Measurements from ENCODE around the gene SERPINA5. TPM values are rescaled to one million over a fixed set of nuclear protein-coding genes. Genes with fewer than 3 reads are reported as not detected.
"Not testable (repeated sequence)": the region's sequence is repeated elsewhere in the genome, so short reads cannot be mapped to it uniquely, and the experiment has no call there.

Gene SERPINA5
- total and polyA plus RNA-seq, 5 donors, result 4.6 to 14.4 (median 13.6) TPM

DNA sequence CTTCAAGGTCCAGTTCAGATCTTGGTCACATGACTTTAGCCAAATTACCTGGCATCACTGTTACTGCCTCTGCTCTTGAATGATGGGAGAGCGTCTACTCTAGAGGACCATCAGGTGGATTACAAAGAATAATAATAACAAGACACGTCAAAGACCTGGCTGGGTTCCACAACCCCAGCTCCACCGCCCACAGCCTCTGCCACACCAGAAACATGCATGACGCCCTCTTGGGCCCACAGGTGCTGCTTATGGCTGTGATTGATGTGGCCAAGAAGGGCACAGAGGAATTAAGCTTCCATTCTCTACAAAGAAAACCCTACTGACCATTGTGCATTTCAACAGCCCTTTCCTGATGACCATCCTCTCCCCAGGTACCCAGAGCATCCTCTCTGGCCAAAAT is 49.2 kb downstream of the SERPINA5 start:
- no peak for ATAC-seq
- Histone ChIP-seq H3K4me1 (ENCODE audit: control insufficient read depth, insufficient read depth, low read length) (no peaks in the 10 kb centered on the region), H3K4me3 (ENCODE audit: low read length) (no peak overlapping the region), H3K27me3 (ENCODE audit: control insufficient read depth, insufficient read depth) (no peaks in the 10 kb centered on the region), H3K9me3 (ENCODE audit: control insufficient read depth, low read length) (no peaks in the 10 kb centered on the region), H3K27ac (ENCODE audit: low read length) (no peak overlapping the region)
- intact Hi-C loops (cut with DNase I), result no loop called here
- WGBS, result 81% methylated on average over 4 of the region's 4 CpGs
- DNase-seq, result no peak

DNA sequence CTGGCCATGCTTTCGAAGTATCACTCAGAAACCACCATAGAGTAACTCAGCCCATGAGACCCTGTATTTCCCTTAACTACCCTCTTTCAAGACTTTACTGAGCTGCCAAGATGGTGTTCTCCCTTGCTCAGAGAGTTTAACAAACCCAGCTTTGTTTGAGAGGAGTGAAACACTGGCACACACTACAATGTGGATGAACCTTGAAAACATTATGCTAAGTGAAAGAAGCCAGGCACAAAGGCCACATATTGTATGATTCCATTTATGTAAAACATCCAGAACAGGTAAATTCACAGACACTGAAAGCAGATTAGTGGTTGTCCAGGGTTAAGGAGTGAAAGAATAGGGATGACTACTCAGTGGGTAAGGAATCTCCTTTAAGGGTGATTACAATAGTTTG is 49.8 kb downstream of the SERPINA5 start:
- no peak overlapping the region for H3K4me3 ChIP-seq (ENCODE audit: low read length)
- DNase-seq (no peak), ATAC-seq (no peak)
- intact Hi-C loops (cut with DNase I), result no loop called here
- 95% methylated on average over 1 of the region's 1 CpG for whole genome bisulfite sequencing
- no peaks in the 10 kb centered on the region for H3K4me1 ChIP-seq (ENCODE audit: control insufficient read depth, insufficient read depth, low read length)
- H3K9me3 ChIP-seq (ENCODE audit: control insufficient read depth, low read length), result no peaks in the 10 kb centered on the region
- H3K27ac ChIP-seq (ENCODE audit: low read length), result no peak overlapping the region
- H3K27me3 ChIP-seq (ENCODE audit: control insufficient read depth, insufficient read depth), result no peaks in the 10 kb centered on the region

DNA sequence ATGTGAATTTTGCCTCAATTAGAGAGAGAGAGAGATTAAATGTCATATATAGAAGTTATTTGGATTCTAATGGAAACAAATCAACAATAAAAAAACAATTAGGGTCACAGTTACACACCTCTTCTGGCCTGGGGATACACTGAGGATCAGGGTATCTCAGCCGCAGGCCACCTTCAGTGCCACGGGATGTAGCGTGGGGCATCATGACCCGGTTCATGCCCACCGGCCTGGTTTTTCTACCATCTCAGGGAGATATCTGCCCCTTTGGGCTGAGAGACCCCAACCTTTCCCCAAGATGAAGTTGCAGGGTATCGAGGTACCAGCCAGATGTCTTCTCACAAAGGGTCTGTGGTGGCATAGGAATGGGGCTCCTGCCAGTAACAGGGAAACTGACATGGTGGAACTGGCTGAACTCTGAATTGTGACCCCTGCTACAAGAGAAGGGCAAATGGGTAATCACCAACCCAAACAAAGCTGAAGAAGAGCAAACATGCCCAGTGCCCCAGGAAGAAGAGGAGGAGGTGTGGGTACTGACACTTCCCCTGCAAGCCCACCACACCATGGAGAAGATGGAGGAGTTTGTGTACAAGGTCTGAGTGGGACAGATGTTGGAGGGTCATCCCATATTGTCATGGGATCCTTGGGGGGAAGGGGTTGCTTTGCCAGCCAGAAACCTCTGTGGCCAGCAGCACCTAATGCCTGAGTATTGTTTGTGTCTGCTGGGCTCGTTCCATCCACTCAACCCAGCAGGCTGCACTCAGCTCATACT is 50.5 kb downstream of the SERPINA5 start:
- DNase-seq (no peak), ATAC-seq (no peak)
- H3K27ac ChIP-seq (ENCODE audit: low read length), result no peak overlapping the region
- H3K4me1 ChIP-seq (ENCODE audit: control insufficient read depth, insufficient read depth, low read length), result no peaks in the 10 kb centered on the region
- intact Hi-C loops (cut with DNase I), result no loop called here
- WGBS, result 85% methylated on average over 7 of the region's 7 CpGs
- no peaks in the 10 kb centered on the region for H3K27me3 ChIP-seq (ENCODE audit: control insufficient read depth, insufficient read depth)
- H3K9me3 ChIP-seq (ENCODE audit: control insufficient read depth, low read length), result no peaks in the 10 kb centered on the region
- H3K4me3 ChIP-seq (ENCODE audit: low read length), result no peak overlapping the region

DNA sequence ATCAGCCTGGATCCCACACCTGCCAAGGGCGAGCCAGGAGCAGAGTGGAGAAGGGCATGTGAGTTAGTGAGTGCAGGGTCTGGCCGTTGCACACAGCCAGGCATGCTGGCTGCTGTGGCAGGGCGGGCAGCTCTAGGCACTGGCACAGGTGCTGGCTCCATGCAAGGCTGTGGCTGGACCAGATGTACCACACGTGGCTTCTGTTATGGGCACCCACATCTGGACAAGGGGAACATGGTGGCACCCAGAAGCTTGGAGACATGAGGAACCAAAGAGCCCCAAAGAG is 51.0 kb downstream of the SERPINA5 start:
- H3K4me1 ChIP-seq (ENCODE audit: control insufficient read depth, insufficient read depth, low read length), result no peaks in the 10 kb centered on the region
- H3K9me3 ChIP-seq (ENCODE audit: control insufficient read depth, low read length), result no peaks in the 10 kb centered on the region
- H3K4me3 ChIP-seq (ENCODE audit: low read length), result no peak overlapping the region
- intact Hi-C loops (cut with DNase I), result no loop called here
- ATAC-seq (no peak), DNase-seq (no peak)
- H3K27me3 ChIP-seq (ENCODE audit: control insufficient read depth, insufficient read depth), result no peaks in the 10 kb centered on the region
- 78% methylated on average over 4 of the region's 4 CpGs for WGBS
- no peak overlapping the region for H3K27ac ChIP-seq (ENCODE audit: low read length)

DNA sequence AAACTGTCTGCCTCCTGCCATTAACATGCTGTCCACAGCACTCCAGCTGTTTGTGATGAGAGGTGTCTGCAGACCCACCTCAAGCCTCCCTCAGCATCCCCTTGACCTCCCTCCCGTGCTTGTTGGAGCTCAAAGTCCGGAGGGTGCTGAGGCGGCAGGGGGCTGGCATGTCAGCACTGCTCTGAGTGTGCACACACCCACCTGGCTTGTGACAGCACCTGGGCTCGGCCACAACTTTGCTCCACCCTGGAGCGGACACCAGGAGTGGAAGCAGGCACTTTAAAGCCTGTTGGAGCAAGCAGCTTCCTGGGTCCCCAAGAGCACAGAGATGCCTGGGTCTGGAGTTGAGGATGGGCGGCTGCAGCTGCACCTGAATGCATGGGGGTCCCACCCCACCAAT is 51.9 kb downstream of the SERPINA5 start:
- no peak overlapping the region for H3K27ac ChIP-seq (ENCODE audit: low read length)
- H3K9me3 ChIP-seq (ENCODE audit: control insufficient read depth, low read length), result no peaks in the 10 kb centered on the region
- ATAC-seq, result no peak
- no peak for DNase-seq
- WGBS, result 74% methylated on average over 6 of the region's 6 CpGs
- no peak overlapping the region for H3K4me3 ChIP-seq (ENCODE audit: low read length)
- no peaks in the 10 kb centered on the region for H3K27me3 ChIP-seq (ENCODE audit: control insufficient read depth, insufficient read depth)
- H3K4me1 ChIP-seq (ENCODE audit: control insufficient read depth, insufficient read depth, low read length), result no peaks in the 10 kb centered on the region
- intact Hi-C loops (cut with DNase I), result no loop called here

DNA sequence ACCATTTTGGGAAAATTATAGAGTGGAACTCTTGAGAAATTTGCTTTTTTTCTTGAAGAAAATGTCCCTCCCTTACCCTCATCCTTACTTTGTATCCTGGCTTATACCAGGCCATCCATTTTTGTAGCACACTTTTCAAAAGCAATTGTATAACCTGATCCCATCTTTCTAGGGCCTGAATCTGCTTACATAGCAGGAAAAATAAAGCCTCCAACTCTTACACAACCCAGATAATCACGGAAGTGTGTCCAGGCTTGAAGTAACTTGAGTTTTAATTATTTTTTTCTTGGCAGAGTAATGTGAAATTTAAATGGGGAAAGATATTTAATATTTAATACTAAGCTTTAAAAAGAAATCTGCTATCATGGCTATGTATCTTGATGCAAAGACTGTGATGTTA is 53.9 kb downstream of the SERPINA5 start:
- ATAC-seq (no peak), DNase-seq (no peak)
- WGBS, result 53% methylated on average over 1 of the region's 1 CpG
- no peaks in the 10 kb centered on the region for H3K4me1 ChIP-seq (ENCODE audit: control insufficient read depth, insufficient read depth, low read length)
- H3K4me3 ChIP-seq (ENCODE audit: low read length), result no peak overlapping the region
- H3K27ac ChIP-seq (ENCODE audit: low read length), result no peak overlapping the region
- H3K9me3 ChIP-seq (ENCODE audit: control insufficient read depth, low read length), result no peaks in the 10 kb centered on the region
- intact Hi-C loops (cut with DNase I), result no loop called here
- no peaks in the 10 kb centered on the region for H3K27me3 ChIP-seq (ENCODE audit: control insufficient read depth, insufficient read depth)

DNA sequence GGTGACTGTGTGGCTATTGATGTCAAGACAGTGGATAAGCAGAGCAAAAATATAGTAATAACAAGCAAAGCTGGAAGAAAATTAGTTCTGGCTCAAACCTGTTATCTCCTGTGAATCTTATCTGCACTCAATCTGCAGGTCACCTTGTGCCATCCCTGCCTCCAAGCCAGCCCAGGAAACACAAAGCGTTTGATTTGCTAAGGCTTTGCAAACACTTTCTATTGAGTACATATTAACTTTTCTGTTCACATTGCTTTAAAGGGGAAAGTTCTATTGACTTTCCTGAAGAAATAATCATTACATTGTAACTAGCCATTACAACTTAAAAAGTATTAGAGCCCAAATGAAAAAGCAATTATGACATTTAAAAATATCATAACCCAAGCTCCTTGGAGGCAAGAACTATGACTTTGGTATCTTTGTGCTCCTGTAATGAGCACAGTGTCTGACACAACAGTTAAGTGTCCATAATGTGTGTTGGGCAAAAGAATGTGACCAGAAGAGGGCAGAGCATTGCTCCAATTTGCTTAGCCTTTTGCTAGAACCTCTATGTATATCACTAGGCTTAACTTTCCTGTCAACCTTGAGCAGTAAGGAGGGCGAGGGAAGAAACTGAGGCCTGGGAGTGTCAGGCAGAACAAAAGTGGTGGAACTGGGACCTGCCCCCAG is 55.7 kb downstream of the SERPINA5 start:
- Histone ChIP-seq H3K4me3 (ENCODE audit: low read length) (no peak overlapping the region), H3K9me3 (ENCODE audit: control insufficient read depth, low read length) (no peaks in the 10 kb centered on the region), H3K4me1 (ENCODE audit: control insufficient read depth, insufficient read depth, low read length) (no peaks in the 10 kb centered on the region), H3K27me3 (ENCODE audit: control insufficient read depth, insufficient read depth) (no peaks in the 10 kb centered on the region), H3K27ac (ENCODE audit: low read length) (no peak overlapping the region)
- ATAC-seq (no peak), DNase-seq (no peak)
- intact Hi-C loops (cut with DNase I), result no loop called here
- 68% methylated on average over 2 of the region's 2 CpGs for WGBS

DNA sequence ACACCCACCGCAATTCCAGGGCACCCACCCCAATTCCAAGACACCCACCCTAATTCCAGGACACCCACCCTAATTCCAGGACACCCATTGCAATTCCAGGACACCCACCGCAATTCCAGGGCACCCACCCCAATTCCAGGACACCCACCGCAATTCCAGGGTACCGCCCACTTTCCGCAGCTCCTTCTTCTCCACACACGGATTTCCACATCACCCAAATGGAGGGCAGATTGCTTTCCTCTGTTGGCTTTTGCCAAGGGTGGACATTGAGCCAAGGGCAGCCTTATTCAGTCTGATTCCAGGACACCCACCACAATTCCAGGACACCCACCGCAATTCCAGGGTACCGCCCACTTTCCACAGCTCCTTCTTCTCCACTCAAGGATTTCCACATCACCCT is 56.6 kb downstream of the SERPINA5 start:
- ATAC-seq, DNase-seq: not testable (repeated sequence)

DNA sequence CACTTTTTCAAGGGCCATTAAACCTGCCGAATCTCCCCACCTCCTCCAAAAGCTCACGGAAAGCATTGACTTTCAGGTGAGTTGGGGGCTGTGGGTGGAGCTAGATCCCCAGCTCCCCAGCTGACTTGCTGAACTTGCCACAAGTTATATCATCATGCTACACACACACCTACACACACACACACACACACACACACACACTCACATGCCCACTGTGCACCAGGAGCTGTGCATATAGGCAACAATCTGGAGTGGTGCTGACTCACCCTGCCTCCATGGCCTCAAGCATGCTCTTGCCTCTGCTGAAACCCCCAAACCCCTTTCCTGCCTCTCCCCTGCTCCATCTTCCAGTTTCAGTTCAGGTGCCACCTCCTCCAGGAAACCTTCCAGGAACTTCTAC is 57.1 kb downstream of the SERPINA5 start:
- peak in 1 of 2 donors; percentile 26 for ATAC-seq
- Histone ChIP-seq H3K27me3 (ENCODE audit: control insufficient read depth, insufficient read depth) (no peaks in the 10 kb centered on the region), H3K4me3 (ENCODE audit: low read length) (no peak overlapping the region), H3K4me1 (ENCODE audit: control insufficient read depth, insufficient read depth, low read length) (no peaks in the 10 kb centered on the region), H3K9me3 (ENCODE audit: control insufficient read depth, low read length) (no peaks in the 10 kb centered on the region), H3K27ac (ENCODE audit: low read length) (no peak overlapping the region)
- intact Hi-C loops (cut with DNase I), result no loop called here
- 84% methylated on average over 2 of the region's 2 CpGs for WGBS
- no peak for DNase-seq

More for the DNA sequence above, 56.6 kb downstream of the SERPINA5 start:
- H3K27me3 ChIP-seq (ENCODE audit: control insufficient read depth, insufficient read depth); H3K4me1 ChIP-seq (ENCODE audit: control insufficient read depth, insufficient read depth, low read length); H3K4me3 ChIP-seq (ENCODE audit: low read length); intact Hi-C loops (cut with DNase I); H3K9me3 ChIP-seq (ENCODE audit: control insufficient read depth, low read length); H3K27ac ChIP-seq (ENCODE audit: low read length): not testable (repeated sequence)
- WGBS, result 85% methylated on average over 8 of the region's 8 CpGs

DNA sequence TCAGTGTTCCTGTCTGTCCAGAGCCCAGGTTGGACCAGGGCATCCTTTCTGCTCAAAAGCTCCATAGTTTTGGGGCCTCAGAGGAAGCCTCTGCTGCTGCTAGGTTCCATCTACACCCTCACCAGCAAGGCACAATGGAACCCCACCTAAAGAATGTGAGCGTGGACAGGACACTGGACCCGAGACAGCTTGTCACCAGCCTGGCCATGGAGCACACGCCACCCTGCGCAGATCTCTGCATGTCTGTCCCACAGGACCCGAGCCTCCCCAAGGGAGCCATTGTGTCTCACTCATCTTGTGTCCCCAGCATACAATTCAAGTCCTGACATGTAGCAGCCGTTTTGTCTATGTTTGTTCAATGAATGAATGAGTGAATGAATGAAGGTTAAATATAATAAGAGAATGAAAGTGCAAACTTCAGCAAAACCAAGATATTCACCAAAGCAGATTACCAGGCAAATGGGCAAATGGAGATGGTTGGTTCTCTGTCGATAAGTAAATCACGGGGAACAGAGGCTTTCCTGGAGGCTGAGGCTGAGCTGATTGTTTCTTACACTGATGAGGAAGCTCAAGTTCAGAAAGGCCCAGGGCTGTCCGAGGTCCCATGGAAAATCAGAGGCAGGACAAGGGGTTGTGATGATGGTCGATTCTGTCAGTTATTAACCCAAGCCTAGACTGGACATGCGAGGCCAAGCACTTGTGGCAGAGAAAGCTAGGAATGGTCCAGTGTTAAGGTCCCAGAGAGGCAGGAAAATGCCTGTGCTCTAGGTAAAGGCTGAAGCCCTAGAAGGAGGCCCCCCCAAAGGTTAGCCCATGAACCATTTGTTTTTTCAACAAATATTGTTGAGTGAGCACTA is 58.0 kb downstream of the SERPINA5 start:
- no peak overlapping the region for H3K27ac ChIP-seq (ENCODE audit: low read length)
- DNase-seq (no peak), ATAC-seq (no peak)
- intact Hi-C loops (cut with DNase I), result no loop called here
- 82% methylated on average over 11 of the region's 11 CpGs for WGBS
- H3K9me3 ChIP-seq (ENCODE audit: control insufficient read depth, low read length), result no peaks in the 10 kb centered on the region
- H3K4me3 ChIP-seq (ENCODE audit: low read length), result no peak overlapping the region
- H3K27me3 ChIP-seq (ENCODE audit: control insufficient read depth, insufficient read depth), result no peaks in the 10 kb centered on the region
- no peaks in the 10 kb centered on the region for H3K4me1 ChIP-seq (ENCODE audit: control insufficient read depth, insufficient read depth, low read length)

Measured in right cardiac atrium (tissue), 5 donors.